Measurements from ENCODE around the gene RPTOR. TPM values are rescaled to one million over a fixed set of nuclear protein-coding genes. Genes with fewer than 3 reads are reported as not detected.

RPTOR gene
- total RNA-seq, 1 experiment from 2014 or later = 25.1 TPM

- Histone ChIP-seq H3K27ac (ENCODE audit: insufficient read length, low read depth, low read length) (no peak overlapping the region), H2AK5ac (ENCODE audit: insufficient read length, low read length) (no peak overlapping the region), H2BK15ac (ENCODE audit: low read depth, low read length) (no peak overlapping the region), H2BK12ac (ENCODE audit: insufficient read length, low read depth, low read length) (no peak overlapping the region), H3K4me1 (ENCODE audit: insufficient read depth, low read length) (no peaks in the 10 kb centered on the region; the same call in 1 of the 2 replicates), H4K20me1 (ENCODE audit: control insufficient read depth, insufficient read depth, insufficient read length) (peaks cover 4% of the 10 kb centered on the region), H2BK20ac (ENCODE audit: low read depth, low read length, poor library complexity, severe bottlenecking) (no peak overlapping the region), H3K4me2 (ENCODE audit: insufficient read depth, insufficient read length, low read length) (no peak overlapping the region), H3K79me2 (ENCODE audit: insufficient read depth, low read length) (peaks cover 4% of the 10 kb centered on the region; the same call in 1 of the 2 replicates), H4K8ac (replicated peaks; ENCODE audit: insufficient read length, low read depth, low read length) (no peak overlapping the region), H3K18ac (ENCODE audit: insufficient read length, low read depth, low read length) (no peak overlapping the region), H2BK5ac (ENCODE audit: insufficient read length, low read length) (no peak overlapping the region), H4K5ac (ENCODE audit: insufficient read length, low read depth, low read length) (no peak overlapping the region), H3K79me1 (ENCODE audit: insufficient read depth, low read depth, low read length, poor library complexity, severe bottlenecking) (no peaks in the 10 kb centered on the region), H3K14ac (ENCODE audit: insufficient read depth, low read length) (no peak overlapping the region), H3K27me3 (ENCODE audit: insufficient read depth, low read length) (no peaks in the 10 kb centered on the region), H3T11ph (ENCODE audit: low read length) (no peak overlapping the region), H3K4ac (ENCODE audit: low read depth, low read length) (no peak overlapping the region), H3K23me2 (ENCODE audit: insufficient read length, low read depth, low read length, poor library complexity, severe bottlenecking) (no peaks in the 10 kb centered on the region), H2AFZ (ENCODE audit: low read length) (no peak overlapping the region), H3K23ac (ENCODE audit: insufficient read length, low read depth, low read length) (no peak overlapping the region), H3K9ac (ENCODE audit: extremely low read depth, insufficient read length, low read length) (no peak overlapping the region), H3K56ac (ENCODE audit: insufficient read length, low read depth, low read length) (no peak overlapping the region), H2BK120ac (ENCODE audit: low read depth, low read length, poor library complexity, severe bottlenecking) (no peak overlapping the region), H3K9me3 (ENCODE audit: control insufficient read depth, low read depth, low read length) (no peaks in the 10 kb centered on the region), H4K91ac (ENCODE audit: insufficient read length, low read depth, low read length) (no peak overlapping the region)
- Mint-ChIP-seq H3K27me3 (ENCODE audit: low read depth) (no peaks in the 10 kb centered on the region), H3K36me3 (ENCODE audit: insufficient read depth in 1 of 3, low read depth in 3 of 3) (peaks cover 5 to 17% (median 8%) of the 10 kb centered on the region in 3 experiments), H3K4me3 (no peak overlapping the region), H3K27ac (peak overlapping the region in 1 of 3 experiments; percentile 33; a peak in 2 of 7 replicates), H3K9me3 (peaks cover 7 to 8% of the 10 kb centered on the region in 2 experiments), H3K4me1 (peaks cover 30 to 34% of the 10 kb centered on the region in 2 experiments)
- WGBS (ENCODE audit: extremely low coverage, insufficient read length, low lambda C conversion rate) = no CpG with 5 or more reads among the region's 13 CpGs
- no peak for DNase-seq
- TF ChIP-seq CTCF (conservative IDR thresholded peaks at IDR 0.05) = no peak
These were observed 160.3 kb downstream of the RPTOR start for GRCh38 chr17:80704894-80705293.

All from H9 (cell line).